Measurements from ENCODE around the gene PRPF19.

- TF ChIP-seq CTCF (IDR thresholded peaks at IDR 0.05) (no peak), EZH2 (IDR thresholded peaks at IDR 0.05) (no peak)
Observed at GRCh38 chr11:60874421-60875365, 31.7 kb downstream of the PRPF19 start.

All from neural progenitor cell (in vitro differentiated cells).